ENCODE measurements around the gene DISP3.

DISP3 gene

DNA sequence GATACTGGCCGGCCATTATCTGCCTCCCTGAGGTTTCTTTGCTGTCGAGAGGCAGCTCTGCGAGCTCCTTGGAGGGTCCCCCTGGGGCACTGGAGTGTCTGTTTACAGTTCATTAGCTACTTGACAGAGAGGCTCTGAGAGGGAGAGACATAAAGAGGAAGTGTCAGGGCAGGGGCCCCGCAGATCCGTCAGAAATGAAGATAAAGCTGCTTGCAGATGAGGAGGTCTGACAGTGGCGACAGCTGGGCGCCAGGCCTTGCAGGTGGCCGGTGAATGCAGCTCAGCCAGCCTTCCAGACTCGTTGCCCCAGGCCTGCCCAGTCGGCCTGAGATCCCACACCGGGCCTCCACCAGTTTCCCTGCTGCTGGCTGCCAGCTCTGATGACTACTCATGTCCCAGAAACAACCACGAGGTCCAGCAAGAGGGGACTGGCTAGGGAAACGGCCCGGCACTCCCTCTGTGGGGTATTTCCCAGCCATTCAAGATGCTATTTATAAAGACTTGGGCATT lies 84.7 kb downstream of the DISP3 start:
- Histone ChIP-seq H4K20me1 (ENCODE audit: control insufficient read depth, insufficient read depth, low read depth, low read length) (no peaks in the 10 kb centered on the region), H3K4me3 (ENCODE audit: low read length) (peak overlapping the region; percentile 70), H3K79me2 (ENCODE audit: control insufficient read depth, low read length) (no peaks in the 10 kb centered on the region), H3K9me2 (replicated peaks; ENCODE audit: control insufficient read depth, low read length) (no peaks in the 10 kb centered on the region), H3K27ac (ENCODE audit: low read depth, low read length) (peak overlapping the region; percentile 97), H3K36me3 (ENCODE audit: control insufficient read depth, low read length) (no peaks in the 10 kb centered on the region), H3F3A (ENCODE audit: control insufficient read depth, insufficient read depth) (peaks cover 31% of the 10 kb centered on the region), H3K27me3 (ENCODE audit: control insufficient read depth, low read length) (no peaks in the 10 kb centered on the region), H3K4me1 (ENCODE audit: control insufficient read depth, low read length) (peaks cover 82% of the 10 kb centered on the region), H3K9me3 (ENCODE audit: control insufficient read depth, insufficient read depth, low read length) (no peaks in the 10 kb centered on the region), H3K4me2 (ENCODE audit: low read length) (peak overlapping the region; percentile 80)
- TF ChIP-seq, protein P1, sequence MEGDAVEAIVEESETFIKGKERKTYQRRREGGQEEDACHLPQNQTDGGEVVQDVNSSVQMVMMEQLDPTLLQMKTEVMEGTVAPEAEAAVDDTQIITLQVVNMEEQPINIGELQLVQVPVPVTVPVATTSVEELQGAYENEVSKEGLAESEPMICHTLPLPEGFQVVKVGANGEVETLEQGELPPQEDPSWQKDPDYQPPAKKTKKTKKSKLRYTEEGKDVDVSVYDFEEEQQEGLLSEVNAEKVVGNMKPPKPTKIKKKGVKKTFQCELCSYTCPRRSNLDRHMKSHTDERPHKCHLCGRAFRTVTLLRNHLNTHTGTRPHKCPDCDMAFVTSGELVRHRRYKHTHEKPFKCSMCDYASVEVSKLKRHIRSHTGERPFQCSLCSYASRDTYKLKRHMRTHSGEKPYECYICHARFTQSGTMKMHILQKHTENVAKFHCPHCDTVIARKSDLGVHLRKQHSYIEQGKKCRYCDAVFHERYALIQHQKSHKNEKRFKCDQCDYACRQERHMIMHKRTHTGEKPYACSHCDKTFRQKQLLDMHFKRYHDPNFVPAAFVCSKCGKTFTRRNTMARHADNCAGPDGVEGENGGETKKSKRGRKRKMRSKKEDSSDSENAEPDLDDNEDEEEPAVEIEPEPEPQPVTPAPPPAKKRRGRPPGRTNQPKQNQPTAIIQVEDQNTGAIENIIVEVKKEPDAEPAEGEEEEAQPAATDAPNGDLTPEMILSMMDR (IDR thresholded peaks at IDR 0.05; ENCODE audit: low read depth, low read length, poor library complexity, severe bottlenecking): no peak
- TF ChIP-seq EZH2phosphoT487 (IDR thresholded peaks at IDR 0.05; ENCODE audit: borderline replicate concordance, low read length): no peak

GRCh38 chr1:11564237-11564636 lies 85.3 kb downstream of the DISP3 start:
- Histone ChIP-seq H3K79me2 (ENCODE audit: control insufficient read depth, low read length) (no peaks in the 10 kb centered on the region), H3K4me1 (ENCODE audit: control insufficient read depth, low read length) (peaks cover 82% of the 10 kb centered on the region), H3F3A (ENCODE audit: control insufficient read depth, insufficient read depth) (peaks cover 36% of the 10 kb centered on the region), H3K9me2 (replicated peaks; ENCODE audit: control insufficient read depth, low read length) (no peaks in the 10 kb centered on the region), H3K4me3 (ENCODE audit: low read length) (peak overlapping the region; percentile 70), H3K36me3 (ENCODE audit: control insufficient read depth, low read length) (no peaks in the 10 kb centered on the region), H3K9me3 (ENCODE audit: control insufficient read depth, insufficient read depth, low read length) (no peaks in the 10 kb centered on the region), H3K27me3 (ENCODE audit: control insufficient read depth, low read length) (no peaks in the 10 kb centered on the region), H3K27ac (ENCODE audit: low read depth, low read length) (peak overlapping the region; percentile 97), H3K4me2 (ENCODE audit: low read length) (peak overlapping the region; percentile 80), H4K20me1 (ENCODE audit: control insufficient read depth, insufficient read depth, low read depth, low read length) (no peaks in the 10 kb centered on the region)
- no peak for TF ChIP-seq EZH2phosphoT487 (IDR thresholded peaks at IDR 0.05; ENCODE audit: borderline replicate concordance, low read length)
- TF ChIP-seq, protein P1 (IDR thresholded peaks at IDR 0.05; ENCODE audit: low read depth, low read length, poor library complexity, severe bottlenecking): no peak

DNA sequence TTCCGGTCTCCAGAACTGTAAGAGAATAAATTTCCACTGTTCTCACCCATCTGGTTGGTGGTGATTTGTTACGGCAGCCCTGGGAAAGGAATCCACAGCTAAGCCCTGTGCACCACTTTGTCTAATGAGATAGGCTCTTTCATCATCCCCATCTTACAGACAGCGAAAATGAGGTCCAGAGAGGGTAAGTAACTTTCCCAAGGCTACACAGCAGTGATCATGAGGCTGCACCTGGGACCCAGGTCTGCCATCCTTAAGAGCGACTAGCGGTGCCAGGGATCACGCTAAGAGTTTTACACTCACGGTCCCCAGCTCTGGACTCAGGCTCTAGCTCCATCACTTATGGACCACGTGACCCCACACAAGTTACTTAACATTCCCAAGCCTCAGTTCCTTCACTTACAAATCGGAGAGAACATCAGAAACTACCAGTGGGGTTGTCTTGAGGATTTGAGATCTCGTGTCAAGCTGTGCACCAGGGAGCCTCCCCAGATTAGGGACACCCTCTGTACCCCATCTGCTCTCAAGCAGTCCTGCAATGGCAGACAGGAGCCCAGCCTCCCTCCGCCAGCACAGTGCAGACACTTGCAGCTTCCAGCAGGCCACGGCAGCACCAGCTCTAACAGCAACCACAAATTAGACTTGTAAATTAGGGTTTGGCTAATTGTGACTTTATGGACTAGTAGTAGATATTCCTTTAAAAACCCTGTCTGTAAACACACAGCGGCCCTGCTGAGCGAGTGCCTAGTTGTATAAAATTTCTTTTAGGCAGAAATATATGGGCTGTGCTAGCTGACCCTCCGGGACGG lies 87.3 kb downstream of the DISP3 start:
- no peaks in the 10 kb centered on the region for H3K9me2 ChIP-seq (replicated peaks; ENCODE audit: control insufficient read depth, low read length)
- H3K27me3 ChIP-seq (ENCODE audit: control insufficient read depth, low read length): no peaks in the 10 kb centered on the region
- peak overlapping the region; percentile 80 for H3K4me2 ChIP-seq (ENCODE audit: low read length)
- no peaks in the 10 kb centered on the region for H4K20me1 ChIP-seq (ENCODE audit: control insufficient read depth, insufficient read depth, low read depth, low read length)
- H3K27ac ChIP-seq (ENCODE audit: low read depth, low read length): peak overlapping the region; percentile 97
- H3F3A ChIP-seq (ENCODE audit: control insufficient read depth, insufficient read depth): peaks cover 36% of the 10 kb centered on the region
- TF ChIP-seq EZH2phosphoT487 (IDR thresholded peaks at IDR 0.05; ENCODE audit: borderline replicate concordance, low read length): no peak
- TF ChIP-seq, protein P1 (IDR thresholded peaks at IDR 0.05; ENCODE audit: low read depth, low read length, poor library complexity, severe bottlenecking): no peak
- H3K36me3 ChIP-seq (ENCODE audit: control insufficient read depth, low read length): no peaks in the 10 kb centered on the region
- H3K4me1 ChIP-seq (ENCODE audit: control insufficient read depth, low read length): peaks cover 99% of the 10 kb centered on the region
- no peaks in the 10 kb centered on the region for H3K9me3 ChIP-seq (ENCODE audit: control insufficient read depth, insufficient read depth, low read length)
- H3K79me2 ChIP-seq (ENCODE audit: control insufficient read depth, low read length): no peaks in the 10 kb centered on the region
- peak overlapping the region; percentile 70 for H3K4me3 ChIP-seq (ENCODE audit: low read length)

Measured in DOHH2 (cell line).